GM08714 (cell line): ENCODE data around the gene PPP3CA.

Experiments
- H3K4me3 ChIP-seq: fragments of 200-500 bp; sonication (Bioruptor generic); 2 replicates; pipeline ENCODE4 v1.5.1; 2014; ENCODE audit warnings: mild to moderate bottlenecking, low read length, inconsistent platforms
- ZNF274 ChIP-seq: IDR thresholded peaks from 2 replicates; pipeline ENCODE4 v1.6.1; 2012; ENCODE audit warnings: mild to moderate bottlenecking, low read depth, low read length

Gene PPP3CA

GRCh38 chr4:100981447-100982204, 365.7 kb downstream of the PPP3CA start:
- H3K4me3 ChIP-seq = no peak overlapping the region
- TF ChIP-seq ZNF274 = no peak

GRCh38 chr4:100979736-100980135, 367.6 kb downstream of the PPP3CA start:
- H3K4me3 ChIP-seq = no peak overlapping the region
- TF ChIP-seq ZNF274 = no peak

- no peak overlapping the region for H3K4me3 ChIP-seq
- TF ChIP-seq ZNF274 = no peak
Measured at GRCh38 chr4:100977746-100978397, 369.5 kb downstream of the PPP3CA start.

- no peak overlapping the region for H3K4me3 ChIP-seq
- no peak for TF ChIP-seq ZNF274
Measured at GRCh38 chr4:100977274-100977673, 370.1 kb downstream of the PPP3CA start.
